GM10248 (cell line): ENCODE results near the gene LRTM1.

Experiments used
- CTCF ChIA-PET: fragments of 300-600 bp; sonication (Branson Sonifier 250); formaldehyde crosslinking; extraction: SDS; loops from one replicate; lab custom pipeline; 2021; ENCODE audit warnings: antibody characterized with exemption; lab: Yijun Ruan, JAX
- POLR2A ChIA-PET: fragments of 350-650 bp; sonication (Branson Sonifier 250); formaldehyde crosslinking; extraction: SDS; loops from one replicate; lab custom pipeline; 2020; ENCODE audit warnings: antibody characterized with exemption; lab: Yijun Ruan, JAX
- DNase-seq: peaks from one replicate; pipeline ENCODE4 v3.0.0; 2012; ENCODE audit errors: extremely low spot score
- CTCF ChIP-seq: IDR thresholded peaks from 2 replicates; pipeline ENCODE4 v1.5.1; 2012; ENCODE audit warnings: mild to moderate bottlenecking, low read depth; ENCODE audit errors: extremely low read depth, missing control alignments, control extremely low read depth

LRTM1 gene

DNA sequence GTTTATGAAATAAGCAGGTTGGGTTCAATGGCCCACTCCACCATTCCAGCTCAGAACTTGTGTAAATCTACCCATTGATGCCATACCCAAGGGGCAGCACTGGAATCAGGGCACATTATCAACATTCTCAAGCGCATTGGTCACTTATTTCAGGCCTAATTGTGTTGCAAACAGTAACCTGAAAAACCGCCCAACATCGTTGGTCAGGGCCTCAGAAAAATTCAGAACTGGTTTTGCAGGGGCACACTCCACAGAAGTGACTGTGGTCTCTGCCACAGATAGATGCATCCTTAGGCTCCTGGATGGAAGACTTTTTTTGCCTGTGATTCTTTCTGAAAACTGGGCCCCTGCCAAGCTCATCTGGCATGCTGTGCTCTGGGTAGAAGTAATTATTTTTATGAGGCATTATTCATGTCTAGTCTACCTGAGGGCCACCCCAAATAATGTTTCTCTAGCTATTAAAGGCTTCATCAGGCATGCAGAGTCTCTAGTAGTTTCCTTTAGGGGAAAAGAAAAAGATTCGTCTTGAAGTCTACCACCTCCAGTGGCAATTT is 21.7 kb upstream of the LRTM1 start:
- TF ChIP-seq CTCF = no peak
- ChIA-PET POLR2A (no interaction called here), CTCF (no interaction called here)
- DNase-seq = no peak

GRCh38 chr3:54941690-54942362 is 14.0 kb upstream of the LRTM1 start:
- POLR2A ChIA-PET = no interaction called here
- TF ChIP-seq CTCF = no peak
- CTCF ChIA-PET = no interaction called here
- no peak for DNase-seq

- DNase-seq = no peak
- POLR2A ChIA-PET = no interaction called here
- CTCF ChIA-PET = no interaction called here
- TF ChIP-seq CTCF = no peak
These were observed 13.1 kb upstream of the LRTM1 start for GRCh38 chr3:54940971-54941370.

- DNase-seq = no peak
- CTCF ChIA-PET = no interaction called here
- POLR2A ChIA-PET = no interaction called here
- no peak for TF ChIP-seq CTCF
These were observed 11.9 kb upstream of the LRTM1 start for GRCh38 chr3:54939557-54940300.

- TF ChIP-seq CTCF = no peak
- no peak for DNase-seq
- POLR2A ChIA-PET = no interaction called here
- CTCF ChIA-PET = interaction anchor here (1.3 to 1.8 kb wide), 2 partner anchors 19 to 32 kb away, joined by 3 to 4 read pairs; no protein-coding TSS in a partner anchor
These were observed 8.7 kb upstream of the LRTM1 start for GRCh38 chr3:54936561-54936960.

- CTCF ChIA-PET = interaction anchor here (0.8 to 1.8 kb wide), 3 partner anchors 19 to 31 kb away, joined by 3 to 4 read pairs (median 3); no protein-coding TSS in a partner anchor
- DNase-seq = no peak
- TF ChIP-seq CTCF = no peak
- POLR2A ChIA-PET = no interaction called here
These were observed 8.0 kb upstream of the LRTM1 start for GRCh38 chr3:54935869-54936268.
